Neuronal stem cell (in vitro differentiated cells): ENCODE measurements around the gene CXXC5.

Experiments
- DNase-seq: peaks from one replicate; pipeline ENCODE4 v3.0.0-alpha.2; 2013; ENCODE audit warnings: low spot score
- H2AFZ ChIP-seq: one replicate; pipeline ENCODE4 v1.6.1; 2013; ENCODE audit warnings: mild to moderate bottlenecking, low read length, inconsistent platforms
- H2AK5ac ChIP-seq: 2 replicates; pipeline ENCODE4 v1.6.1; 2013; ENCODE audit warnings: low read depth, mild to moderate bottlenecking, inconsistent platforms, low read length, moderate library complexity, mixed read lengths
- H2BK120ac ChIP-seq: 2 replicates; pipeline ENCODE4 v1.6.1; 2013; ENCODE audit warnings: low read depth, mild to moderate bottlenecking, inconsistent platforms, low read length, moderate library complexity, mixed read lengths
- H2BK12ac ChIP-seq: one replicate; pipeline ENCODE4 v1.6.1; 2013; ENCODE audit warnings: low read length, inconsistent platforms
- H2BK15ac ChIP-seq: 2 replicates; pipeline ENCODE4 v1.6.1; 2013; ENCODE audit warnings: mild to moderate bottlenecking, low read length, inconsistent platforms, mixed read lengths
- H2BK5ac ChIP-seq: one replicate; pipeline ENCODE4 v1.6.1; 2013; ENCODE audit warnings: inconsistent platforms, mild to moderate bottlenecking, low read length, moderate library complexity
- H3K14ac ChIP-seq: one replicate; pipeline ENCODE4 v1.6.1; 2013; ENCODE audit warnings: low read length, inconsistent platforms
- H3K18ac ChIP-seq: 2 replicates; pipeline ENCODE4 v1.6.1; 2013; ENCODE audit warnings: low read length, inconsistent platforms
- H3K23ac ChIP-seq: 2 replicates; pipeline ENCODE4 v1.6.1; 2013; ENCODE audit warnings: low read depth, mild to moderate bottlenecking, mixed read lengths, low read length, inconsistent platforms; ENCODE audit not compliant: poor library complexity
- H3K27ac ChIP-seq: replicated peaks from 3 replicates; pipeline ENCODE4 v1.5.1; 2013; ENCODE audit warnings: low read length, inconsistent platforms
- H3K27me3 ChIP-seq, 3 experiments: 2 replicates each; pipeline ENCODE4 v1.6.1; 2013; ENCODE audit warnings: low read length in 3 of 3, mild to moderate bottlenecking in 2 of 3, inconsistent platforms in 1 of 3, low read depth in 1 of 3, mixed read lengths in 1 of 3, moderate library complexity in 1 of 3; ENCODE audit not compliant: control insufficient read depth in 3 of 3, insufficient read depth in 3 of 3
- H3K36me3 ChIP-seq, 2 donors: replicated peaks in 1 of 2; 2 replicates each; pipeline ENCODE4 v1.6.1; 2013; ENCODE audit warnings: low read length in 2 of 2; ENCODE audit not compliant: control insufficient read depth in 2 of 2, insufficient read depth in 2 of 2
- H3K4ac ChIP-seq: 2 replicates; pipeline ENCODE4 v1.6.1; 2013; ENCODE audit warnings: inconsistent platforms, mild to moderate bottlenecking, low read length, moderate library complexity
- H3K4me1 ChIP-seq, 2 donors: 1 replicate in 1 of 2; 2 replicates in 1 of 2; pipeline ENCODE4 v1.6.1; 2013; ENCODE audit warnings: low read length in 2 of 2, low read depth in 1 of 2; ENCODE audit not compliant: control insufficient read depth in 2 of 2, insufficient read depth in 1 of 2
- H3K4me2 ChIP-seq: one replicate; pipeline ENCODE4 v1.6.1; 2013; ENCODE audit warnings: mild to moderate bottlenecking, low read length, inconsistent platforms; ENCODE audit not compliant: insufficient read depth, poor library complexity, severe bottlenecking
- H3K4me3 ChIP-seq, 2 donors: 2 replicates each; pipeline ENCODE4 v1.5.1; 2013; ENCODE audit warnings: low read length in 2 of 2, mild to moderate bottlenecking in 2 of 2, inconsistent platforms in 1 of 2, moderate library complexity in 1 of 2
- H3K79me1 ChIP-seq: one replicate; pipeline ENCODE4 v1.6.1; 2013; ENCODE audit warnings: low read depth, mild to moderate bottlenecking, inconsistent platforms, low read length, moderate library complexity
- H3K9ac ChIP-seq: one replicate; pipeline ENCODE4 v1.6.1; 2013; ENCODE audit warnings: mild to moderate bottlenecking, low read depth, low read length, inconsistent platforms; ENCODE audit not compliant: poor library complexity
- H3K9me3 ChIP-seq, 2 donors: replicated peaks in 1 of 2; 2 replicates each; pipeline versions ENCODE3 to v1.6.1; 2013; ENCODE audit warnings: low read length in 2 of 2, mild to moderate bottlenecking in 2 of 2, inconsistent platforms in 1 of 2, low read depth in 1 of 2, mixed read lengths in 1 of 2, moderate library complexity in 1 of 2; ENCODE audit not compliant: control insufficient read depth in 2 of 2, insufficient read depth in 1 of 2
- H4K8ac ChIP-seq: one replicate; pipeline ENCODE4 v1.6.1; 2013; ENCODE audit warnings: low read depth, mild to moderate bottlenecking, inconsistent platforms, low read length, moderate library complexity
- H4K91ac ChIP-seq: one replicate; pipeline ENCODE4 v1.6.1; 2013; ENCODE audit warnings: low read length, low read depth, mild to moderate bottlenecking, inconsistent platforms; ENCODE audit not compliant: poor library complexity
- WGBS, 2 donors: extraction: QIAGEN DNeasy Blood & Tissue Kit; methylation state at CpG; one replicate each; pipeline ENCODE4 v1.1.7; 2013; ENCODE audit warnings: missing lambda C conversion rate in 2 of 2, mixed read lengths in 1 of 2; ENCODE audit not compliant: insufficient read length in 2 of 2, insufficient replicate concordance in 1 of 2; ENCODE audit errors: extremely low coverage in 2 of 2; 5-methylcytosine and 5-hydroxymethylcytosine counted together

The CXXC5 gene

GRCh38 chr5:139710319-139711066 lies 62.3 kb downstream of the CXXC5 start:
- Histone ChIP-seq H3K79me1 (no peaks in the 10 kb centered on the region), H3K4me1 (peaks cover 37 to 41% of the 10 kb centered on the region in 2 donors), H3K36me3 (no peaks in the 10 kb centered on the region), H3K4me2 (peak overlapping the region; percentile 79), H3K4ac (peak overlapping the region; percentile 47), H3K9ac (peak overlapping the region; percentile 75), H2BK120ac (peak overlapping the region; percentile 50), H3K9me3 (no peaks in the 10 kb centered on the region), H3K23ac (peak overlapping the region; percentile 8), H2BK5ac (no peak overlapping the region), H3K14ac (no peak overlapping the region), H3K27ac (peak overlapping the region; percentile 72), H3K18ac (peak overlapping the region; percentile 94), H2AK5ac (peak overlapping the region; percentile 73), H4K91ac (no peak overlapping the region), H4K8ac (no peak overlapping the region), H3K27me3 (no peaks in the 10 kb centered on the region), H2AFZ (peak overlapping the region; percentile 65), H3K4me3 (peak overlapping the region; percentile 42 to 74), H2BK12ac (peak overlapping the region; percentile 59), H2BK15ac (peak overlapping the region; percentile 93)
- peak; percentile 75 for DNase-seq
- no CpG with 5 or more reads among the region's 60 CpGs for WGBS, 2 donors

- no peaks in the 10 kb centered on the region for H3K79me1 ChIP-seq
- peak overlapping the region; percentile 79 for H3K4me2 ChIP-seq
- no peaks in the 10 kb centered on the region for H3K9me3 ChIP-seq
- H4K91ac ChIP-seq: peak overlapping the region; percentile 62
- H3K27ac ChIP-seq: peak overlapping the region; percentile 72
- H2BK15ac ChIP-seq: peak overlapping the region; percentile 87
- H3K9ac ChIP-seq: no peak overlapping the region
- no peak overlapping the region for H4K8ac ChIP-seq
- H2BK5ac ChIP-seq: no peak overlapping the region
- H2BK12ac ChIP-seq: peak overlapping the region; percentile 53
- no peak overlapping the region for H3K14ac ChIP-seq
- peak overlapping the region; percentile 65 for H2AFZ ChIP-seq
- H3K36me3 ChIP-seq: no peaks in the 10 kb centered on the region
- DNase-seq: peak; percentile 73
- peak overlapping the region; percentile 93 for H3K18ac ChIP-seq
- peaks cover 29 to 37% of the 10 kb centered on the region in 2 donors for H3K4me1 ChIP-seq
- peak overlapping the region; percentile 90 for H2AK5ac ChIP-seq
- H3K4me3 ChIP-seq: peak overlapping the region; percentile 42 to 60
- WGBS, 2 donors: no CpG with 5 or more reads among the region's 68 CpGs
- no peaks in the 10 kb centered on the region for H3K27me3 ChIP-seq
- no peak overlapping the region for H2BK120ac ChIP-seq
- no peak overlapping the region for H3K4ac ChIP-seq
- peak overlapping the region; percentile 67 for H3K23ac ChIP-seq
These were observed 63.1 kb downstream of the CXXC5 start for GRCh38 chr5:139711067-139711905.

GRCh38 chr5:139711906-139712224 lies 63.7 kb downstream of the CXXC5 start:
- no peak overlapping the region for H2BK120ac ChIP-seq
- H3K79me1 ChIP-seq: no peaks in the 10 kb centered on the region
- H3K4me3 ChIP-seq: peak overlapping the region; percentile 42 to 55
- H2BK12ac ChIP-seq: peak overlapping the region; percentile 53
- WGBS, 2 donors: no CpG with 5 or more reads among the region's 19 CpGs
- peaks cover 29 to 37% of the 10 kb centered on the region in 2 donors for H3K4me1 ChIP-seq
- peak overlapping the region; percentile 79 for H3K4me2 ChIP-seq
- no peaks in the 10 kb centered on the region for H3K27me3 ChIP-seq
- H3K27ac ChIP-seq: peak overlapping the region; percentile 51
- H2AK5ac ChIP-seq: peak overlapping the region; percentile 90
- H2BK5ac ChIP-seq: no peak overlapping the region
- no peaks in the 10 kb centered on the region for H3K9me3 ChIP-seq
- no peak overlapping the region for H3K14ac ChIP-seq
- H3K9ac ChIP-seq: no peak overlapping the region
- no peak for DNase-seq
- H3K18ac ChIP-seq: peak overlapping the region; percentile 93
- H3K36me3 ChIP-seq: no peaks in the 10 kb centered on the region
- no peak overlapping the region for H3K4ac ChIP-seq
- peak overlapping the region; percentile 67 for H3K23ac ChIP-seq
- no peak overlapping the region for H4K8ac ChIP-seq
- peak overlapping the region; percentile 65 for H2AFZ ChIP-seq
- peak overlapping the region; percentile 87 for H2BK15ac ChIP-seq
- peak overlapping the region; percentile 62 for H4K91ac ChIP-seq

DNA sequence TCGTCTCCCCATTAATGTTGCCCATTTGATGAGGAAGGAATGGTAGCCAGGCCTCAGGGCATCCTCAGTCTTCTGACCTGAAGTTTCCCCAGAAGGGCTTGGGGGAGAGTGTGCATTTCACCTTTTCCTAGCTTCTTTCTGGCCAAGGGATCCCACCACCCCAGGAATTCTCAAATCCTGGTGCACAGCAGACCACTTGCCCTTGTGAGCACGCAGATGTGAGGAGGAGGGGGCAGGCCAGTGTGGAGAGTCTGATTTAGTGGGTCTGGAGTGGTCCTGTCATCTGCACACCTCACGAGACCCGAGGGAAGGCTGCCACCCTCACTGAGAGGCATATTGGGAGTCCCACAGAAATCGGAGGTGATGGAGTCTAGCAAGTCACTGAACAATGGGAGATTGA lies 64.3 kb downstream of the CXXC5 start:
- H3K18ac ChIP-seq: peak overlapping the region; percentile 12
- H3K23ac ChIP-seq: no peak overlapping the region
- no peak overlapping the region for H2BK15ac ChIP-seq
- H2BK120ac ChIP-seq: no peak overlapping the region
- H2AK5ac ChIP-seq: no peak overlapping the region
- H3K36me3 ChIP-seq: no peaks in the 10 kb centered on the region
- H3K4me3 ChIP-seq: no peak overlapping the region
- H3K9ac ChIP-seq: no peak overlapping the region
- no peak overlapping the region for H3K4me2 ChIP-seq
- no peak overlapping the region for H2AFZ ChIP-seq
- no peak overlapping the region for H3K4ac ChIP-seq
- no CpG with 5 or more reads among the region's 5 CpGs for WGBS, 2 donors
- no peak overlapping the region for H2BK12ac ChIP-seq
- no peaks in the 10 kb centered on the region for H3K27me3 ChIP-seq
- no peak for DNase-seq
- H4K91ac ChIP-seq: no peak overlapping the region
- peaks cover 27 to 33% of the 10 kb centered on the region in 2 donors for H3K4me1 ChIP-seq
- no peaks in the 10 kb centered on the region for H3K9me3 ChIP-seq
- no peak overlapping the region for H2BK5ac ChIP-seq
- no peak overlapping the region for H4K8ac ChIP-seq
- H3K79me1 ChIP-seq: no peaks in the 10 kb centered on the region
- H3K27ac ChIP-seq: no peak overlapping the region
- no peak overlapping the region for H3K14ac ChIP-seq
